CD4-positive, alpha-beta T cell treated with Interleukin-6 at 100 ng/mL for 8 hours (primary cell): Measurements from ENCODE around the gene DIAPH3.

ENCODE experiments used
- DNase-seq: peaks from one replicate; pipeline ENCODE4 v3.0.0-alpha.2; 2020; ENCODE audit warnings: mixed read lengths, low spot score

DIAPH3 gene

DNA sequence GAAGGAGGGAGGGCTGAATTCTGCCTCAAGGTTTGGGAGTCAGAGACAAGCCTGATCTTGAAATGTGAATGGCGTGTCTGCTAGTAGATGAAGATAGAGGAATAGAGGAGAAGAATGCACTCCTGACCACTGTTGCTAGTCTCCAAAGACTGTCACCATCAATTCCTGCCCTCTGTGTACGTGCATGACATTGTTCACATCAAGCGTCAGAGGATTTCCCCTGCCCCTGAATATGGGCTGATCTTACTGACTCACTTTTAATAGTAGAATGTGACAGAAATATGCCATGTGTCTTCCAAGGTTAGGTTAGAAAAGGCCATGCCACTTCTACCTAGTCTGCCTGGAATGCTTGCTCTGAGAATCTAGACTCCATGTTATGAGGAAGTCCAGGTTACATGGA, 538.6 kb downstream of the DIAPH3 start:
- no peak for DNase-seq

DNA sequence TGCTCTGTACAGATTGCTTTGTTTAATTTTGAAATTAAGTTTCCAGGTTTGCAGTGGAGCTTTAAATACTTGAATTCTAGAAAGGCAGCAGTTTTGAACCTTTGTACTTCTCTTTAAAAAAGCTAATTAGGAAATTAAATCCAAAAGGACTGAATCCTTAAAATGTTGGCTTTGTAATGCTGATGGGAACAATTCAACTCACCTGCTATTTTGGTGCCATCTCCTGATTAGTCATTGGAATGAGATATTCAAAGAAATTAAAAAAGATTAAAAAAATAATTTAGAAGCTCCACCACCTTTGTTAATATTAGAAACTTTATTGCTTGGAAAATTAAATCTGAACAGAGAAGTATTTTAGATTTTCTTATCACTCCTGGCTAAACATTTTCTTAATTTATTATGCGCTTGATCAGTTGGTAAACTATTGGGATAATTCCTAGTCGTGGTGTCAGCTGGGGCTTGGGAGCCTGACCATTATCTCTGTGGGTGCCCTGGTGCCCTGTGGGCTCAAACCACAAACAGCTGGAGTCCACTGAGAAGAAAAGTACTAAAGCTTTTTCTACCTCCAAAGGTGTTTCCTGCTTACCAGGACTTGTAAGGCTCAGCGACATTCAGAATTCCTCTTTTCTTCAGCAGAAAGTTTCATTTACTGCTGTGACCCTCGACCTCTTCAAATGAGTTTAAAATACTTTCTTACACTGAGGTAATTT, 540.4 kb downstream of the DIAPH3 start:
- no peak for DNase-seq

DNA sequence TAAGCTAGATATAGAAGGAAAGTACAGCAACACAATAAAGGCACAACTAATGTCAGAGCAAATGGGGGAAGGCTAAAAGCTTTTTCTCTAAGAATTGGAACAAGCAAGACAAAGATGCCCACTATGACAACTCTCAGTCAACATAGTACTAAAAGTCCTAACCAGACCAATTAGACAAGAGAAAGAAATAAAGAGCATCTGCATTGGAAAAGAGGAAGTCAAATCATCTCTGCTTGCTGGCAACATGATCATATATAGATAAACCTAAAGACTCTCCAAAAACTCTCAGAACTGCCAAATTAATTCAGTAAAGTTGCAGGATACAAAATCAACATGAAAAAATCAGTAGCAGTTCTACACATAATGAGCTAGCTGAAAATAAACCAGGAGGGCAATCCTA, 542.0 kb downstream of the DIAPH3 start:
- DNase-seq: no peak
